Measurements from ENCODE around the gene LARP1.
A peak's percentile ranks its signal among the peaks of the same experiment; 100 is the strongest.

LARP1 gene

DNA sequence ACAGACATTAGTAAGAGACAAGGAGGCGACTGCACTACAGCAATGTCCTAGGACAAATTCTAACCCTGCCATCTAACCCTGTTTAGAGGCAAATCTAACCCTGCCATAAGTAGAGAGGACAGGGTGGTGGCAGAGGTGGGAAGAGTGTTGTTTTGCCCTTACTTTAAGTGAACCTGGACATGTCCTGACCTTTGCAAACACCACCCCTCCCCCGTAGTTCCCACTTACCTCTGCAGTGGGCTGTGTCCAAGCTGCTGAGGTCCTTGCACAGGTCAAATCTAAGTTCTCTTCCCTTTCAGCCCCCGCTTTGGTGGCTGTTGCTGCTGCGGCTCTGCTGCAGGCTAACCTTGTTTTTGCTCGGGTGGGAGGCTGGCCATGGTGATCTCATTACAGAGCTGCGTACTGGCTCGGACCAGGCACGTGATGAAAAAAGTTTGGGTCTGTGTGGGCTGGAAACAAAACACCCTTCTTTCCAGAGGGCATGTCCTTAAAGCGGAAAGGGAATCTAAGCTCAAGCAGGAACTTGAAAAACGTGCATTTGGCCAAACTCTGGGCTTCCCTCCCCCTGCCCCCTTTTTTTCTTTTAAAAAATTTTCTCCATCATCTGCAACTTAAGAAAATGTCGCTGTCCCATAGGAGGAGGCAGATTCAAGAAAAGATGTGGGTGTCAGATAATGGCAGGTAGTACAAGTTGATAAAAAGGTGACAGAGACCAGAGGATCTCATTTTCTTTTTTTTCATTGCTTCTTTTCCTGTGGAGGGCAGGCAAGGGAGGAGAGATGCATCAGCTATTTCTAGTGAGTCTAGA lies 95.3 kb downstream of the LARP1 start, which contains the start of gene FAXDC2:
FAXDC2 (minus strand) TSS at position 349 of the 808 bp plus-strand sequence. CDS start 12,425 bp downstream, outside the sequence.
- no peak for DNase-seq (ENCODE audit: low read depth in 2 of 3, low spot score in 2 of 3)

DNA sequence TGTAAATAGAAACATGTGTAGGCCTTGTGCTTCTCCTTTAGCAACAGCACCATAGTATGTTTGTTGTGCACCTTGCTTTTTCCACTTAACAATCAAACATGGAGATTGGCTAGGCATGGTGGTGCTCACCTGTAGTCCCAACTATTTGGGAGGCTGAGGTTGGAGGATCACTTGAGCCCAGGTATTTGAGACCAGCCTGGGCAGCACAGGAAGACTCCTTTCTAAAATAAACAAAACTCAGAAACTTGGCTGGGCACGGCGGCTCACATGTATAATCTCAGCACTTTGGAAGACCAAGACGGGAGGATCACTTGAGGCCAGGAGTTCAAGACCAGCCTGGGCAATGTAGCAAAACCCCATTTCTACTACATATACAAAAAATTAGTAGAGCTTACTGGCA lies 96.2 kb downstream of the LARP1 start:
- no peak for DNase-seq (ENCODE audit: low read depth in 2 of 3, low spot score in 2 of 3)

DNA sequence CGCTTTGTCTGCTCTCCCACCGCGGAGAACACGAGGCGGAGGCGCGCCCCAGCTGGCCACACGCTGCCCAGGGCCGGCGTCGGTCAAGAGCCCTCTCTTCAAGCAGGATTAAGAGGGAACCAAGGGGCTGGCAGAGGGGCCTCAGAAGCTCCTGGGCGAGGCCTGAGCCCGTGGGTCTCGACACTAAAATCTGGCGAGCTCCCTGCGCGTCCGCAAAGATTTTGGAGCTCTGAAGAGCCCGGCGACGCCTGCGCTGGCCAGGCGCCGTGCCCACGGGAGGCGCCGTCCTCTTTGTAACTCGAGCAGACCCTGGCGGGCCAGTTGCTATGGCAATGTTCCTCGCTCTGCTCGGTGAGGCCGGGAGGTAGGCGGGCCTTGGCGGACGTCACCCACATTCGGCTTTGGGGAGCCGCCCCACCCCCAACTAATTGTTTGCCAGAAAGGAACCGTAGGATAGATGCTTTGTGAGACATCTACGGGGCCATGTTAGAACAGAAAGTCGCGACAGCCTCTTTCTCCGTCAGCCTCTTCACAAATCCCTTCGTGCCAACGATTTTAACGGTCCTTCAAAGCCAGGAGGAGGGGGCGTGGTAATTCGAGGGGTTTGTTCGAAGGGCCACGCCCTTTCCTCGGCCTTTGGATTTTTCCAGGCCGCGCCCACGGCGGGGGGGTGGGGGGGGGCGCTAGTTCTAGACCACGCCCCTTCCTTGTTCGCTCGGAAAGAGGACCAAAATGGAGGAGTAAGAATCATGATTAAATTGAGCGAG lies 102.5 kb downstream of the LARP1 start:
- peak; percentile 58 to 69 (median 64) for DNase-seq (ENCODE audit: low read depth in 2 of 3, low spot score in 2 of 3)

DNA sequence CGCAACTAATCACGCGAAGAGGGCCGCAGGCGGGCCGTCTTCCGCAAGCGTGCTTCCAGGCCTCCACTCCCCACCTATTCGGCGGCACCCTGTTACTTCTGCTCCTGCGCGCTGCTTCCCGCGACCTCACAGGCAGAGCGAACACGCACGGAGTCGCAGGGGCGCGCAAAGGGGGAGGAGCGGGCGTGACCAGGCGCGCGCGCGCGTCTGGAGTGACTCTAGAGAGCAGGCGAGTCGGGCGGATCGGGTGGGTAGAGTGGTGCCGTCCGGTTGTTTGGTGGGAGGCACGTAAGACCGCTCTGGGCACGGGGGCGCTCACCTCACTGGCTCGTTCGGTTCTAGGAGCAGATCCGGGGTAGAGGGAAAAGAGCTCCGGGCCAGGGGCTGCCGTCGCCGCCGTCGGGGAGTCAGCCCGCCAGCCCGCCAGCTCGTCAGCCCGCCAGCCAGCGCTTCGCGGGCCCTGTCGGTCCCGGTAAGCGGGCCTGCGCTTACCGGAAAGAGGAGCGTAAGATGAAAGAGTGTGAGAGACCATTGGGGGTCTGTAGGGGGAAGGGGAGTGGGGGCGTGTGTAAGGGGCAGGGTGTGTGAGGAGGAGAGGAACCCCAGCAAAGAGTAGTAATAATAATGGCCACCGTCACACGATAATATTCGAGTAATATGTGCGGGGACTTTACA lies 103.3 kb downstream of the LARP1 start, which contains the start of gene CNOT8:
CNOT8 (plus strand) TSS at position 331 of the 675 bp plus-strand sequence. CDS start 4,652 bp downstream, outside the sequence.
- peak; percentile 92 to 95 (median 95) for DNase-seq (ENCODE audit: low read depth in 2 of 3, low spot score in 2 of 3)

DNA sequence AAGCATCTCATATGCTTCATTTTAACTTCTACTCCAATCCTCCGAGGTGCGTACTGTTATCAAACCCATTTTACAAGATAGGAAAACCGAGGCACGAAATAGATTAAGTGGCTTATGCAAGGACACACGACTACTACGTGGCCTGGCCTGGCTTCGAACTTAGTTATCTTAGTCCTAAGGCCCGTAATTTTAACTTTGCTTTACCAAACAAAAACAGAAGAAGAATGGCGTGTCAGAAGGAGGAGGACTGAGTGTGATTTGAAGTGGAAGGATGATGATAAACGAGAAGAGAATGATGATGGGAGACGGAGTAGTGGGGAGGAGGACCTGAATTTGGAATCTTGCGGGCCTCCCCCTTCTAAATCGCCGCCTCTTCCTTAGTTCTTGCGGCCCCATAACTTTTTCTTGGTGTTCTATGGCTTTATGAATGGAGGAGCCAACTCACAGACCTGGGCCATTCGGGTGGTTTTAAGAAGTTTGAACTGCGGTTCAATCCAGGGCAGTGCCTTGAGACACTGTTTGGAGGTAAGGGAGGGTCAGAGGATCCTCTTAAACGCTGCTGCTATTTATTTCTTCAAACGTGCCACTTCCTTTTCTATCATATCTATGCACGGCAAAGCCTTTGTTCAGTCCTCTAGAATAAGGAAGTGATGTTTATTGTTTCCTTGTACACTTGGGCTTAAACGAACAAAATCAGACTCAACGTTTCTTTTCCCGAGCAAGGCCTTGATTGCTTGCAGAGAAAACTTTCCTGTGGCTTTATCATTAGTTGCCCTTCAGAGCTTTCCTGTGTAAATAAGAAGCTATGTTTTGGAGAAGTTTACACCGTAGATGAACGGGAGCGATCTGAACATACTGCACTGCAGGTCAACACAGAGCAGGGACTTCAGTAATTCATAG lies 104.0 kb downstream of the LARP1 start:
- no peak for DNase-seq (ENCODE audit: low read depth in 2 of 3, low spot score in 2 of 3)

DNA sequence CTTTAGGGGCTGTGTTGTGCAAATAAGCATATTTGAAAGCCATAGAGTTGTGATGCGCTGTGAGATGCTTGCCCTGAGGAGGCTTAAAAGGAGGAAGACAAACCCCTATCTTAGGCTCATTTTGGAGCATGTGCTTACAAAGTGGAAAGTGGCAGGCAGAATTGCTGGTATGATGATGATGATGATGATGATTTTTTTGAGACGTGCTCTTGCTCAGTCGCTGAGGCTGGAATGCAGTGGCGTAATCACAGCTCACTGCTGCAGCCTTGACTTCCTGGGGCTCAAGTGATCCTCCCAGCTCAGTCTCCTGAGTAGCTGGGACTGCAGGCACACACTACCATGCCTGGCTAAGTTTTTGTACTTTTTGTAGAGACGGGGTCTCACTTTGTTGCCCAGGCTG lies 104.9 kb downstream of the LARP1 start:
- DNase-seq (ENCODE audit: low read depth in 2 of 3, low spot score in 2 of 3), result no peak

DNA sequence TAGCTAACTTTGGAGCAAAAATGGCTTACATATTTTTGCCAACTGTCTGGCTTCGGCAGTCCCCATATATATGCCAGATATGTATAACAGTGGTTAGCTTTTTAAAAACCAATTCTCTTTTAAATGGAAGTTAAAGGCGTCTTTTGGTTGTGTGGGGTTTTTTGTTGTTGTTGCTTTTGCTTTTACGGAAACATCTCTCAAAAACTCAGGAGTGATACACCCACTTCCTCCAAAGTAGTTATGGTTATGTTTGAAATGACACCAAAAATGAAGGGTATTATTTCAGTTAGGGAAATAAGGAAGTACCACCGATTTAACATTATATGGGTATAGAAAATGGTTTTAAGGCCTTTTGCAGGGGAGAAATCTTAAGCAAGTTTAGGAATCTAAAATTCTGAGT lies 105.6 kb downstream of the LARP1 start:
- no peak for DNase-seq (ENCODE audit: low read depth in 2 of 3, low spot score in 2 of 3)

DNA sequence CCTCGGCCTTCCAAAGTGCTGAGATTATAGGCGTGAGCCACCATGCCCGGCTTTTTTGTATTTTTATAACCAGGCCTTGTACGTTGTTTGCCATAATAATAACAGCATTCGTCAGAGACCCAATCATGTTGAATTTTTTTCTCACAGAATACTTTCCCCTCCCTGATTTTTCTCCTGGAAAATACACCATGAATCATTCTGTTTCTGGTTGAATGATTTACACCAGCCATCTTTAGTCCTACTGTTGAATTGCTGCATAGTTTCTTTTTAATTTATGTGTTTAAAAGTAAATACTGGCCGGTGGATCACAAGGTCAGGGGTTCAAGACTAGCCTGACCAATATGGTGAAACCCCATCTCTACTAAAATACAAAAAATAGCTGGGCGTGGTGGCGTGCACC lies 106.8 kb downstream of the LARP1 start:
- no peak for DNase-seq (ENCODE audit: low read depth in 2 of 3, low spot score in 2 of 3)

DNA sequence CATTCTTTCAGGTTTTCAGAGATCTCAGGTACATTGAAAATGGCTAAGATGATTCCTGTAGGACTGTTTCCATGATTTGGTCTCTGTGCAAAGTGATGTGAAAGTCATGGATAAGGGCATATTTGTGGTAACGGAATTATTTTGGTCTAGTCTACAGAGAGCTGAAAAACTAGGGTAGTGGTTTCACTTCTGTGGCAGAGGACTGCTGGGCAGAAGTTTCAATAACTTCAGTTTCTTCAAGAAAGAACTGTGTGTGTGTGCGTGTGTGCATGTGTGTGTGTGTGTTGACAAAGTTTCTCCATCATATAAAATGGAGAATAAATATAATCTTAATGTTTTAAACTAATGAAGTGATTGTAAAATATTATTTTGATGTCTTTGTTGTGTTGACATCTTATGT lies 107.6 kb downstream of the LARP1 start:
- no peak for DNase-seq (ENCODE audit: low read depth in 2 of 3, low spot score in 2 of 3)

DNA sequence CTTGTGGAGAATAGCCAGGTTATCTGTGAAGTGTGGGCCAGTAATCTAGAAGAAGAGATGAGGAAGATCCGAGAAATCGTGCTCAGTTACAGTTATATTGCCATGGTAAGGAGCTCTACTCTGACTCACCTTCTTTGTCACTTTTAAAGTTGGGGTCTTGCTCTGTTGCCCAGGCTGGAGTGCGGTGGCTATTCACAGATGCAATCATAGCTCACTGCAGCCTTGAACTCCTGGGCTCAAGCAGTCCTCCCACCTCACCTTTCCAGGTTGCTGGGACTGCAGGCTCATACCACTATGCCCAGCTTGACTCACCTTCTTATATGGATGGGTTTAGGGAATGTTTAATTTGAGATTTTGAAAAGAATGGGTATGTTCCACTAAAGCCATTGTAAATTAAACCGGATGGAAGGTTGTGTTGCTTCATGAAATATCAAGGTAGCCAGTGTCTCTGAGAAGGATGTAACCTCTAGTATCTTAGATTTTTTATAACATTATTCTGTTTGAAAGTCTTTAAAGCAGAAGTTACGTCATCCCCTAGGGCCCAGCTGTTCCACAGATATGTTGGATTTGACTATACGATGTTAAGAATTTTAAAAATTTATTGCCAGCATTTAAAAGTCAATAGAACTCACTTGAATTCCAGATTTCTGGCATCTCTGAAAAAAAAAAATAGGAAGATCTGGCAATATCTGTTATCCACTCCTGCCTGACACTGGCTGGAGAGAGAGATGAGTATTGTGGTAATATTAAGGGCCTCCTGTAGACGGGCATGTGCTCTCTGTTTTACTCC lies 108.3 kb downstream of the LARP1 start:
- no peak for DNase-seq (ENCODE audit: low read depth in 2 of 3, low spot score in 2 of 3)

DNA sequence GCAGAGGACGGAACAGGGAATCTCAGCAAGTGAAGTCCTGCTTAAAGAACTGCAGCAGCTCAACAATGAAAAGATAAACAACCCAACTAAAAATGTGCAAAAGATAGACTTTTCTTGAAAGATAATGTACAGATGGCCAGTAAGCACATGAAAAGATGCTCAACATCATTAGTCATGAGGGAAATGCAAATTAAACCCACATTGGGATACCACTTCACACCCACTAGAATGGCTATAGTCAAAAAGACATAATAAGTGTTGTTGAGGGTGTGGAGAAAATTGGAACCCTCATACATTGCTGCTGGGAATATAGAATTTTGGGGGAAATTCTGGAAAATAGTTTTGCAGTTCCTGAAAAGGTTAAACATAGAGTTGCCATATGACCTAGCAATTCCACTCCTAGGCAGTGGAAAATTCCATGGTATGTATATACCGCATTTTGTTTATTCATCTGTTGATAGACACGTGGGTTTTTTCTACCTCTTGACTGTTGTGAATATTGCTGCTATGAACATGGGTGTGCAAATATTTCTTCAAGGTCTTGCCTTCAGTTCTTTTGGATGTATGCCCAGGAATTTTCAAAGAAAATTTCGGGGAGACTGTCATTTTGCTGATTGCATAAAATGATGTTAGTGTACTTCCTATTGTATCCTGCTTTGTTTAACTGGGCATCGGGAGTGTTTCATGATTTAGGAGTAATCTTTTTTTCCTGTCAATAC lies 110.4 kb downstream of the LARP1 start:
- DNase-seq (ENCODE audit: low read depth in 2 of 3, low spot score in 2 of 3), result no peak

DNA sequence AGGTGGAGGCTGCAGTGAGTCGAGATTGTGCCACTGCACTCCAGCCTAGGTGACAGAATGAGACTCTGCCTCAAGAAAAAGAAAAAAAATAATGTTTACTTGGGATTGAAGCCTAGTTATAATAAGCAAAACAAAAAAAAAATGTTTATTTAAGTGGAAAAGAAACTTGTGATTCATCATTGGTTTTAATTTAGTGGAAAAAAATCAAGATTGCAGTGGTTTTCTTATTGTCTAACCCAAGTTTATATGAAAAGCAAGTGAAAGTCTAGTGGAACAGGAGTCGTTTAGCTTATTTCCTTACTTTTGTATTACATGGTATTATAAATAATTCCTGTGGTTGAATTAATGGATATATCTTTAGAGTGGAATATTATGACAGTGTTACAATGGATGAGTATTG lies 111.7 kb downstream of the LARP1 start:
- DNase-seq (ENCODE audit: low read depth in 2 of 3, low spot score in 2 of 3), result no peak
